H9 (cell line): Measurements from ENCODE around the gene COPS6. TPM values are rescaled to one million over a fixed set of nuclear protein-coding genes. Genes with fewer than 3 reads are reported as not detected.
A peak's percentile ranks its signal among the peaks of the same experiment; 100 is the strongest.

Experiments
- DNase-seq: peaks from one replicate; pipeline ENCODE4 v3.0.0-alpha.2; 2017
- H2AFZ ChIP-seq: one replicate; pipeline ENCODE4 v1.6.1; 2013; ENCODE audit warnings: mild to moderate bottlenecking, low read length, control low read depth, moderate library complexity
- H2AK5ac ChIP-seq: 2 replicates; pipeline ENCODE4 v1.6.1; 2013; ENCODE audit warnings: low read length, control low read depth, mixed read lengths; ENCODE audit not compliant: insufficient read length
- H2BK120ac ChIP-seq: one replicate; pipeline ENCODE4 v1.6.1; 2013; ENCODE audit warnings: low read depth, mild to moderate bottlenecking, low read length, control low read depth, inconsistent platforms; ENCODE audit not compliant: poor library complexity, severe bottlenecking
- H2BK12ac ChIP-seq: 2 replicates; pipeline ENCODE4 v1.6.1; 2013; ENCODE audit warnings: low read length, control low read depth, mixed read lengths, low read depth; ENCODE audit not compliant: insufficient read length
- H2BK15ac ChIP-seq: 2 replicates; pipeline ENCODE4 v1.6.1; 2013; ENCODE audit warnings: low read depth, low read length, control low read depth
- H2BK20ac ChIP-seq: one replicate; pipeline ENCODE4 v1.6.1; 2013; ENCODE audit warnings: low read depth, mild to moderate bottlenecking, low read length, control low read depth, inconsistent platforms; ENCODE audit not compliant: poor library complexity, severe bottlenecking
- H2BK5ac ChIP-seq: 2 replicates; pipeline ENCODE4 v1.6.1; 2013; ENCODE audit warnings: low read length, control low read depth, mixed read lengths; ENCODE audit not compliant: insufficient read length
- H3K14ac ChIP-seq: 2 replicates; pipeline ENCODE4 v1.6.1; 2013; ENCODE audit warnings: low read length, control low read depth; ENCODE audit not compliant: insufficient read depth
- H3K18ac ChIP-seq: 2 replicates; pipeline ENCODE4 v1.6.1; 2013; ENCODE audit warnings: low read depth, mild to moderate bottlenecking, mixed read lengths, low read length, control low read depth; ENCODE audit not compliant: insufficient read length
- H3K23ac ChIP-seq: 2 replicates; pipeline ENCODE4 v1.6.1; 2013; ENCODE audit warnings: low read length, control low read depth, mixed read lengths, low read depth; ENCODE audit not compliant: insufficient read length
- H3K23me2 ChIP-seq: 2 replicates; pipeline ENCODE4 v1.6.1; 2013; ENCODE audit warnings: low read depth, mild to moderate bottlenecking, mixed read lengths, low read length, control low read depth; ENCODE audit not compliant: insufficient read length, poor library complexity, severe bottlenecking
- H3K27ac ChIP-seq: 2 replicates; pipeline ENCODE4 v1.5.1; 2013; ENCODE audit warnings: low read length, control low read depth, mixed read lengths, low read depth; ENCODE audit not compliant: insufficient read length
- H3K27me3 ChIP-seq: 2 replicates; pipeline ENCODE4 v1.6.1; 2013; ENCODE audit warnings: low read length, control low read depth, inconsistent platforms; ENCODE audit not compliant: insufficient read depth
- H3K4ac ChIP-seq: 2 replicates; pipeline ENCODE4 v1.6.1; 2013; ENCODE audit warnings: low read depth, mild to moderate bottlenecking, control low read depth, inconsistent platforms, low read length, moderate library complexity
- H3K4me1 ChIP-seq: 2 replicates; pipeline ENCODE4 v1.6.1; 2013; ENCODE audit warnings: low read length, control low read depth, inconsistent platforms; ENCODE audit not compliant: insufficient read depth
- H3K4me2 ChIP-seq: 2 replicates; pipeline ENCODE4 v1.6.1; 2013; ENCODE audit warnings: low read length, control low read depth, mixed read lengths; ENCODE audit not compliant: insufficient read length, insufficient read depth
- H3K56ac ChIP-seq: 2 replicates; pipeline ENCODE4 v1.6.1; 2013; ENCODE audit warnings: low read depth, mild to moderate bottlenecking, mixed read lengths, low read length, control low read depth; ENCODE audit not compliant: insufficient read length
- H3K79me1 ChIP-seq: 2 replicates; pipeline ENCODE4 v1.6.1; 2013; ENCODE audit warnings: low read depth, mild to moderate bottlenecking, moderate library complexity, low read length, control low read depth, inconsistent platforms; ENCODE audit not compliant: insufficient read depth, poor library complexity, severe bottlenecking
- H3K79me2 ChIP-seq: 2 replicates; pipeline ENCODE4 v1.6.1; 2013; ENCODE audit warnings: low read length, control low read depth, inconsistent platforms; ENCODE audit not compliant: insufficient read depth
- H3K9ac ChIP-seq: 2 replicates; pipeline ENCODE4 v1.6.1; 2013; ENCODE audit warnings: low read length, control low read depth, mixed read lengths; ENCODE audit not compliant: insufficient read length; ENCODE audit errors: extremely low read depth
- H3K9me3 ChIP-seq: one replicate; pipeline ENCODE4 v1.6.1; 2013; ENCODE audit warnings: low read depth, low read length, inconsistent platforms; ENCODE audit not compliant: control insufficient read depth
- H3T11ph ChIP-seq: one replicate; pipeline ENCODE4 v1.6.1; 2013; ENCODE audit warnings: mild to moderate bottlenecking, low read length, control low read depth, inconsistent platforms
- H4K20me1 ChIP-seq: one replicate; pipeline ENCODE4 v1.6.1; 2013; ENCODE audit not compliant: control insufficient read depth, insufficient read length, insufficient read depth
- H4K5ac ChIP-seq: 2 replicates; pipeline ENCODE4 v1.6.1; 2013; ENCODE audit warnings: low read depth, mild to moderate bottlenecking, mixed read lengths, low read length, control low read depth; ENCODE audit not compliant: insufficient read length
- H4K8ac ChIP-seq: replicated peaks from 2 replicates; pipeline ENCODE4 v1.6.1; 2013; ENCODE audit warnings: low read length, control low read depth, mixed read lengths, low read depth; ENCODE audit not compliant: insufficient read length
- H4K91ac ChIP-seq: 2 replicates; pipeline ENCODE4 v1.6.1; 2013; ENCODE audit warnings: low read depth, mild to moderate bottlenecking, moderate library complexity, mixed read lengths, low read length, control low read depth; ENCODE audit not compliant: insufficient read length
- H3K27ac Mint-ChIP-seq, 3 experiments: 2 replicates in 2 of 3; 3 replicates in 1 of 3; pipeline ENCODE4 v1.8.0; 2020 to 2021; ENCODE audit warnings: mixed read lengths in 3 of 3, mild to moderate bottlenecking in 1 of 3, moderate library complexity in 1 of 3
- H3K27me3 Mint-ChIP-seq: 2 replicates; pipeline ENCODE4 v1.8.0; 2021; ENCODE audit warnings: low read depth, mild to moderate bottlenecking, moderate library complexity, mixed read lengths
- H3K36me3 Mint-ChIP-seq, 3 experiments: 2 replicates in 2 of 3; 3 replicates in 1 of 3; pipeline ENCODE4 v1.8.0; 2020 to 2021; ENCODE audit warnings: low read depth in 3 of 3, mixed read lengths in 3 of 3; ENCODE audit not compliant: insufficient read depth in 1 of 3
- H3K4me1 Mint-ChIP-seq, 2 experiments: 2 replicates each; pipeline ENCODE4 v1.8.0; 2020; ENCODE audit warnings: mixed read lengths in 2 of 2
- H3K4me3 Mint-ChIP-seq, 2 experiments: 2 replicates in 1 of 2; 3 replicates in 1 of 2; pipeline ENCODE4 v1.8.0; 2020 to 2021; ENCODE audit warnings: mild to moderate bottlenecking in 2 of 2, mixed read lengths in 2 of 2, moderate library complexity in 1 of 2
- H3K9me3 Mint-ChIP-seq, 2 experiments: 2 replicates in 1 of 2; 3 replicates in 1 of 2; pipeline ENCODE4 v1.8.0; 2020; ENCODE audit warnings: mild to moderate bottlenecking in 2 of 2, mixed read lengths in 2 of 2, moderate library complexity in 1 of 2
- CTCF ChIP-seq: fragments of 200-600 bp; sonication (generic); conservative IDR thresholded peaks from 3 replicates; pipeline ENCODE4 v1.8.0; 2021; ENCODE audit warnings: antibody characterized with exemption, mild to moderate bottlenecking
- WGBS: extraction: QIAGEN DNeasy Blood & Tissue Kit; methylation state at CpG from one replicate; pipeline ENCODE4 v1.1.7; 2013; ENCODE audit warnings: missing lambda C conversion rate, low lambda C conversion rate, mixed read lengths; ENCODE audit not compliant: insufficient read length; ENCODE audit errors: extremely low coverage; 5-methylcytosine and 5-hydroxymethylcytosine counted together
- total RNA-seq: library from RNA; stranded (reverse); gene quantifications from 2 replicates; pipeline ENCODE4 v1.2.1, GENCODE V29; 2021

Gene COPS6
- total RNA-seq, 1 experiment from 2014 or later: 140 TPM

- Histone ChIP-seq H3K4me1 (no peaks in the 10 kb centered on the region), H4K8ac (no peak overlapping the region), H2AK5ac (no peak overlapping the region), H3K9ac (no peak overlapping the region), H3K27ac (no peak overlapping the region), H4K5ac (no peak overlapping the region), H4K91ac (no peak overlapping the region), H3K23me2 (no peaks in the 10 kb centered on the region), H3K4me2 (no peak overlapping the region), H2AFZ (no peak overlapping the region), H4K20me1 (no peaks in the 10 kb centered on the region), H2BK5ac (no peak overlapping the region), H2BK15ac (no peak overlapping the region), H3K27me3 (no peaks in the 10 kb centered on the region), H3K18ac (no peak overlapping the region), H3K56ac (no peak overlapping the region), H3K14ac (no peak overlapping the region), H3K23ac (no peak overlapping the region), H3K9me3 (no peaks in the 10 kb centered on the region), H2BK120ac (no peak overlapping the region), H3K4ac (no peak overlapping the region), H3K79me2 (peaks cover 5% of the 10 kb centered on the region; the same call in 1 of the 2 replicates), H3K79me1 (peaks cover 3% of the 10 kb centered on the region), H2BK20ac (no peak overlapping the region), H2BK12ac (no peak overlapping the region), H3T11ph (no peak overlapping the region)
- TF ChIP-seq CTCF: no peak
- peaks cover 17 to 28% of the 10 kb centered on the region in 2 experiments for H3K4me1 Mint-ChIP-seq
- peak overlapping the region in 1 of 2 experiments; percentile 53; a peak in 1 of 5 replicates for H3K4me3 Mint-ChIP-seq
- H3K27ac Mint-ChIP-seq: peak overlapping the region in 2 of 3 experiments; percentile 92 to 94; a peak in 4 of 7 replicates
- WGBS: no CpG with 5 or more reads among the region's 17 CpGs
- peaks cover 2% of the 10 kb centered on the region; the same call in 1 of the 2 replicates for H3K27me3 Mint-ChIP-seq
- DNase-seq: no peak
- peaks cover 0 to 3% of the 10 kb centered on the region in 2 experiments; a peak in 1 of 5 replicates for H3K9me3 Mint-ChIP-seq
- peaks cover 92 to 99% (median 97%) of the 10 kb centered on the region in 3 experiments for H3K36me3 Mint-ChIP-seq
Measured at GRCh38 chr7:100095704-100096103, 6.9 kb downstream of the COPS6 start.
